Uterine smooth muscle cell (primary cell): ENCODE results near the gene HRH4. TPM values are rescaled to one million over a fixed set of nuclear protein-coding genes. Genes with fewer than 3 reads are reported as not detected.

Source experiments
- total RNA-seq: library from RNA; depleted of rRNA; stranded (reverse); fragments of >200 nt; gene quantifications from 2 replicates; pipeline ENCODE4 v1.2.3, GENCODE V29; 2014

Gene HRH4
- total RNA-seq, result under 0.01 and 0.12 TPM in 2 replicates

DNA sequence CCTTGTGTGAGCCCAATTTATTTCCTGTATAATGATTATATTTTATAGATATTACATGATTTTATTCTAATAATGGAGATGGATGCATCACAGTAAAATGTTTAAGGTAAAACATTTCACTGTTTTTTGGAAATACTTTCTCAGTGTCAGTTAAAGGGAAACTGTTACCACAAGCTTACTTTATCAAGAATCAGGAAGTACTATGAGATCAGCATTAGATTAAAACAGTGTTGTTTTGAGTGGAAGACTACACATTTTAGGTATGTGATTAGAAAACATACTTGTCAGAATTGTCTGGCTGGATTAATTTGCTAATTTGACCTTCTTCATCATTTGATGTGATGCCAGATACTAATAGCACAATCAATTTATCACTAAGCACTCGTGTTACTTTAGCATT, at the start of gene HRH4:
HRH4 (plus strand) TSS at position 250 of the 400 bp plus-strand sequence; CDS start at position 342, 92 bp downstream.

DNA sequence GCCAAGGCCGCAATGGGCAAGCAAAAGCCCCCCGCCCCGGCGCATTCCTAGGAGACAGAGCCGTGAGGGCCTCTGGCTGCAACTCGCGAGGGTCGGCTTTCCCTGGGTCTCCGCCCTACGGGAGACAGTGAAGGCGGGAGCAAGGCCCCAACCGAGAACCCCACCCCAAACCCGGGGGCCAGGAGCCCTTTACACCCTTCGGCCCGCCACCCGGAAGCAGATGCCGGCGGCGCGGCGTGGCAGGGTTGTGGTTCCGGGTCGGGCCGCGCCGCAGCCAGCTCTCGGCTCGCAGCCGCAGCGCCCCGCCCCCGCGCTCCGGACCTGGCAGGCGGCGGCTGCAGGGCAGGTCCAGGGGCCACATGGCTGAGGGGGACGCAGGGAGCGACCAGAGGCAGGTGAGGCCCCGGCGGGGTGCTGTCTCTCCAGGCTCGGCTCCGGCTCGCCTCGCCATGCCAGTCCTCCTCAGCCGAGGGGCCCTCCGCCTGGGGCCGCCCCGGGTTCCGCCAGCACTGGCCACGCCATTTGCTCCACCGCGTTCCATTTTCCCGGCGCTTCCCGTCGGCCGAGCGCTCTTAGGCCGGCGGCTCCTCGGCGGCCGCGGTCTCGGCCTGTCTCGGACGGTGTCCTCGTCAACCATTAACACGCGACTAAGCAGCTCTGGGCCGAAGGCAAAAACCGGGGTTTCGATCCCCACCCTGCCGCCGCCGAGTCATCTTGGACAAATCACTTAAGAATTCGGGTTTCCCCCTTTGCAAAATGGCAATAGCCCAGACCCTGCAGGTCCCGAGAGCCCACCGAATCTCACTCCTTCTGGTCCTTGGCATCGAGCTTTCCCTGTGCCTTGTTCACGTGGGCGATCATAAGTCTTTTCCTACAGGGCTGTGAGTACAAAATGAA, 33.8 kb upstream of the HRH4 start, which contains the start of gene IMPACT:
IMPACT (plus strand) TSS at position 273 of the 897 bp plus-strand sequence; CDS start at position 360, 87 bp downstream.

Other genes starting within 250 kb of the HRH4 start
- gene OSBPL1A, start 62.8 kb upstream of the HRH4 start, total RNA-seq, result 47.5 and 67.2 TPM in 2 replicates
- 25.2 and 29.6 TPM in 2 replicates for gene IMPACT, start 34.0 kb upstream of the HRH4 start, total RNA-seq